GM19035 (cell line): Measurements from ENCODE around the gene PROKR2.

ENCODE experiments used
- ATAC-seq: cut with Tn5 transposase; IDR thresholded peaks from one replicate; pipeline ENCODE4 v1.9.1; 2021; ENCODE audit not compliant: unreplicated experiment

PROKR2 gene

GRCh38 chr20:5290596-5290995 is 26.2 kb downstream of the PROKR2 start:
- ATAC-seq = no peak

DNA sequence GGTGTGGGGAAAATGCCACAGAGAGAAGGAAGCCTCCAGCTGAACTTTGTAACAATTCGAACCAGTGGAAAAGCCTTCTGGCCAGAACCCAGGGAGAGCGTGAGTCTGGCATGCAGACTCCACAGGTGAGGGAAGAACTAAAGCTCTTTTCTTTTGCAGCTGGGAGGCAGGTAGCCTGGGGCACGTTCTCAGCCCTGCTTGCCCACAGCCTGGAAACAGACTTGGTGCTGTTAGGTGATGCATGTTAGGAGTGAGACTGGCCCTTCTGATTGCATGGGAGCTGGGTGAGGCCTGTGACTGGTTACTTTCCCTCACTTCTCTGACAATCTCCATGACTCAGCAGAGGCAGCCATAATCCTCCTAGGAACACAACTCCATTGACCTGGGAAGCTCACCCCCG is 34.2 kb downstream of the PROKR2 start:
- no peak for ATAC-seq

- no peak for ATAC-seq
Observed at GRCh38 chr20:5279661-5280060, 37.1 kb downstream of the PROKR2 start.

DNA sequence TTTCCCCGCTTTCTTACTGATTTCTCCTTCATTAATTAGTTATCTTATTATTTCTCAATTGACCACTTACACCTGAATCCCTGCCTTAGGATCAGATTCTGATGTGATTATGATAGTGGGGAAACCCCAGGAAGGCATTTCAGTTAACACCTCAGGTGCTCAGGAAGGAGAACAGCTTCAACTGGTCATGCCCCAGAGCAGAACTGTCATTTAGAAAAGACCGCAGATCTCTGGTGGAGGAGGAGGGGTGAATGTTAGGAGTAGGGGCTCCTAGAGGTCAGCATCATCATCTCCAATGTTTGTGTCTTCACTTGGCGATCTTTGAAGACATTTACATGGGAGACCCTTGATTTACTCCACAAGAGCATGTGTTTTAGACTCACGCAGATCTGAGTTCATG is 44.5 kb downstream of the PROKR2 start:
- no peak for ATAC-seq

DNA sequence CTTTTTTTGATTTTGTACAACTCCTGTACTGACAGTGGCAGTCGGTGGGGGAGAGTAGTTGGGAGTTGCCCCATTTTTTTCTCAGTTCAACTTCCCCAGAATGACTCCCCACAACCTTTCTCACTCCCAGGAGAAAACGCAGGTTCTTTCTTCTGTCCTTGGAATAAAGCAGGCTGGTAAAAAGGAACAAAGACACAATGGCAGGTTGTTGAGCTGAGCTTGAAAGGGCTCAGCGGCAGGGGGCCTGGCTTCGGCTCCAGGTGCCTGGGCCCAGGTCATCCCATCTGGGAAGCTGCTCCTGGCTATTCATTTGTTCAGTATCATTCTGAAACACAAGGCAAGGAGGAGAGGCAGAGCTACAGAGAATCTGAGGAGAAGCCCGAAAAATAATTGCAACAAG is 46.2 kb downstream of the PROKR2 start:
- ATAC-seq = no peak

- ATAC-seq = no peak
Observed at GRCh38 chr20:5268449-5268848, 48.3 kb downstream of the PROKR2 start.

DNA sequence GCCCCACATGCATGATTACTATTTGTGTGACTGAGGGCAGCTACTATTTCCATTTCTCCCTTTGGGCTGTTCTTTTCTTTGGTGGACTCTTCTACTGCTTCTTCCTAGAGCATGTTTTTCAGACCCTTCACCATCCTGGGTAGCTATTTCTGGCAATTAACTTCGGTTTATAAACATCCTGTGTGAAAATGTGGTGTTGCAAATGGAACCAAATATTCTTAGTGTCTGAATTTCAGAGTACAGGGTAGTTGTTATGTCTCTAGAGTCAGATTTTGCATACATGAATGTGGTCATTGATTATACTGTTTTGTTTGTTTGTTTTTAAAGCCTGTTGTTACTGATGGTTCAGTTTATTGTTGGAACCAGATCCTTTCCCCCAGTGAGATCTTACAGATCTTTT is 49.7 kb downstream of the PROKR2 start:
- ATAC-seq = peak; percentile 43
